Measurements from ENCODE around the gene SH3D21. TPM values are rescaled to one million over a fixed set of nuclear protein-coding genes. Genes with fewer than 3 reads are reported as not detected.

Gene SH3D21
- total and polyA plus RNA-seq, 12 donors = 0.69 to 18.4 (median 1.8) TPM

DNA sequence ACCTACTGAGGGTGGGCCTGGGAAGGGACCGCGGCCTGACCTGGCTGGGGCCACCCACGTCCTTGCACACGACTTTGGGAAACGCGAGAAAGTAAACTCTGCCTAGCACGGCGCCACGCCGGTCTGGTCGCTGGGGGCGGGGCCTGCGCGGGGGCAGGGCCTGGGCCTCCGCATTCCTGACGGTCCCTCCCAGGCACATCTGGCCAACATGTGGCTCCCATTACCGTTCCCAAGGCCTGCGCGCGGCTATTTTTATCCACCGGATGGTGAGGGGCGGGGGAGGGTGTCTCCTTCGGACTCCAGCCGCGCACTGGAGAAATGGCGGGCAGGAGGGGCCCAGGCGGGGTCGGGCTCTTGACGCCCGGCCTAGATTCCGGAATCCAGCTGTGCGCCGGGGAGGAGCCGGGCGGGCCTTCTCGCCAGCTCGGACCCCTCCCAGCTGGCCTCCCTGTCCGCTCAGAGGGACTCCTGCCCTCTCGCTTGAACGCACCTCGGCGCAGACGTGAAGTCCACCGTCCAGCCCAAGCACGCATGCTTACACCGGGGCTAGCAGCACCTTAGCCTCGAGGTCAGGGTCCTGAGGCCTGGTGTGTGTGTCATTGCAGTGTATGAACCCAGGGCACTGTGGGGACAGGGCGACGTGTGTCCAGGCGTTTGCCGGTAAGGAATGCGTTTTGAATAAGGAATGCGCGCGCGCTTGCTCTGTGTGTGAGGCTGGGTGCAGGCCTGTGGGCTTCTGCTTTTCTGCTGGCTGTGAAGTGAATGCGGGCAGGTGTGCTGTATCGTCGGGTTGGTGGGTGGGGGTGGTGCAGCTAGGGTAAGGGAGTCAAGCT is 15.2 kb downstream of the SH3D21 start:
- Histone ChIP-seq H3K36me3 (replicated peaks in 1 of 2) (no peaks in the 10 kb centered on the region), H3K27ac (peak overlapping the region in 4 of 5 donors; percentile 71 to 96 (median 80)), H3K27me3 (no peaks in the 10 kb centered on the region), H3K4me1 (replicated peaks in 1 of 2) (peaks cover 17 to 29% of the 10 kb centered on the region in 2 donors), H3K4me3 (peak overlapping the region in 1 of 4 donors; percentile 85), H3K9me3 (replicated peaks in 1 of 3) (no peaks in the 10 kb centered on the region)
- 19 to 58% (median 25%) methylated on average over 17 to 59 of the region's 59 CpGs for WGBS, 4 donors
- intact Hi-C loops (cut with DNase I) = no loop called here
- peak; percentile 59 to 86 (median 76) for DNase-seq
- TF ChIP-seq POLR2A (IDR thresholded peaks at IDR 0.05) = no peak

DNA sequence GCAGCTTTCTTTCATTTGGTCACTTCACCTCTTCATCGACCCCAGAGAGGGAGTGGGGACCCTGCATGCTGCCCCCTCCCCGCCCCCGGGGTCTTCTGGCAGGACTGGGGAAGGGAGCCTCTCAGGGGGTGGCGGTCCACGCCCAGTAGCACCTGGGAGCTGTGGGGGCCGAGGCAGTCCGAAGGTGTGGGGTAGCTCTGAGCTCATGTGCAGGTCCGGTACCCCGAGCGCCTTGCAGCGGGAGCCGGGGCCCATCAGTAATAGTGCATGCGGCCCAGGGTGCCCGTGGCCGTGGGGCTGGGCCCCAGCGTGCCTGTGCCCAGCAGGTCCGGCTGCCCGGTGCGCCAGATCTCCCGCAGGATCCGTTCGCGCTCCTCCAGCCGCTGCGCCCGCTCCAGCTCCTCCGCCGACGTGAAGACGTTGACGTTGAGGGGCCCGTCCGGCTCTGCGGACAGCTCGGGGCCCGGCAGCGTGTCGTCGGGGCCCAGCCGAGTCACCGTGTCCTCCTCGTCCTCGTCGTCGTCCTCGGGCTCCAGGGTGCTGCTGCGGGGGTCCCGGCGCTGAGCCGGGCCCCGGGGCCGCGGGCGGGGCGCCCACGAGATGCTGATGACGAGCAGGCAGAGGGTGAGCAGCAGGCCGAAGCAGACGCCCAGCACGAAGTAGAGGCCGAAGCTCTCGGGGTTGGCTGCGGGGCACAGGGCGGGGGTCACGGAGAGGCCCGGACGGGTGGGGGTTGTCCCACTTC is 16.0 kb downstream of the SH3D21 start:
- Histone ChIP-seq H3K9me3 (replicated peaks in 1 of 3) (no peaks in the 10 kb centered on the region), H3K27me3 (no peaks in the 10 kb centered on the region), H3K36me3 (replicated peaks in 1 of 2) (no peaks in the 10 kb centered on the region), H3K4me3 (peak overlapping the region in 3 of 4 donors; percentile 41 to 88 (median 85)), H3K4me1 (replicated peaks in 1 of 2) (peaks cover 17 to 29% of the 10 kb centered on the region in 2 donors), H3K27ac (peak overlapping the region in 4 of 5 donors; percentile 71 to 96 (median 80))
- WGBS, 4 donors = 43 to 59% (median 46%) methylated on average over 4 to 67 of the region's 67 CpGs
- intact Hi-C loops (cut with DNase I) = no loop called here
- no peak for TF ChIP-seq POLR2A (IDR thresholded peaks at IDR 0.05)
- DNase-seq = peak in 1 of 7 donors; percentile 32

DNA sequence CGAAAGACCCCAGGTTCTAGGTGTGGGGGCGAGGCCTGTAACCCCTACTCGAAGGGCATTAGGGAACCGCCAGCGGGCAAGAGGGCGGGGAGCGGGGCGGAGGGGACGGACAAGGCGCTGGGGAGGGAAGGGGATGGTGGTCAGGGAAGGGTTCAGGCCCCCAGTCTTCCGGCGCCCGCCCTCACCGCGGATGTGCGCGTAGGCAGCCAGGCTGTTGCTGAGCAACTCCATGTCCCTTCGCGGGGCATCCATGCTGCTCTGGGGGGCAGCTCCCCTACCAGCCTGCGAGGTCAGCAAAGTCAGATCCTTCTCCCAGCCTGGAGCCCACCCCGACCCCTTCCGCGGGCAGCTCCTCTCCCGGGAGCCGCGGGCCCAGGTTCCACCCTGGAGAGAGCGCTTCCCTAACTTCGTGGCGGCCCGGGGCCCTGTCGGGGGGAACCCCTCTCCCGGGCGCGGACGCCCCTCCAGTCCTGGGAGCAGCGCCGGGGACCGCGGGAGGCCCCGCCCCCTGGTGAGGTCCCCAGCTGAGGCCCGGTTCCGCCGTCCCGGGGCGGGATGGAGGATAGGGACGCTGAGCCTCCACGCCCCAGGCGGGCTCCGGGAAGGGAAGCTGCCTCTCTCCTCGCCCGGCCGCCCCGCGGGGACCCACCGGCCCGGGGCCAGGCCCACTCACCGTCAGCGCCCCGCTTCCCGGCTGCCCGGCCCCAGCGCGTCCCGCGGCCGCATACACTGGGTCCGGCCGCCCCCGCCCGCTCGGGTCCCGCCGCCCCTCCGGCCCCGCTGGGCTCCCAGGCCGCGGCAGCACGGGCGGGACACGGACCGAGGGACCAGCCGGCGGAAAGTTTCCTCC is 16.8 kb downstream of the SH3D21 start:
- Histone ChIP-seq H3K27me3 (no peaks in the 10 kb centered on the region), H3K9me3 (replicated peaks in 1 of 3) (no peaks in the 10 kb centered on the region), H3K4me1 (replicated peaks in 1 of 2) (peaks cover 17 to 29% of the 10 kb centered on the region in 2 donors), H3K27ac (peak overlapping the region in 4 of 5 donors; percentile 71 to 96 (median 80)), H3K4me3 (peak overlapping the region; percentile 18 to 88 (median 63)), H3K36me3 (replicated peaks in 1 of 2) (no peaks in the 10 kb centered on the region)
- TF ChIP-seq, protein P1, sequence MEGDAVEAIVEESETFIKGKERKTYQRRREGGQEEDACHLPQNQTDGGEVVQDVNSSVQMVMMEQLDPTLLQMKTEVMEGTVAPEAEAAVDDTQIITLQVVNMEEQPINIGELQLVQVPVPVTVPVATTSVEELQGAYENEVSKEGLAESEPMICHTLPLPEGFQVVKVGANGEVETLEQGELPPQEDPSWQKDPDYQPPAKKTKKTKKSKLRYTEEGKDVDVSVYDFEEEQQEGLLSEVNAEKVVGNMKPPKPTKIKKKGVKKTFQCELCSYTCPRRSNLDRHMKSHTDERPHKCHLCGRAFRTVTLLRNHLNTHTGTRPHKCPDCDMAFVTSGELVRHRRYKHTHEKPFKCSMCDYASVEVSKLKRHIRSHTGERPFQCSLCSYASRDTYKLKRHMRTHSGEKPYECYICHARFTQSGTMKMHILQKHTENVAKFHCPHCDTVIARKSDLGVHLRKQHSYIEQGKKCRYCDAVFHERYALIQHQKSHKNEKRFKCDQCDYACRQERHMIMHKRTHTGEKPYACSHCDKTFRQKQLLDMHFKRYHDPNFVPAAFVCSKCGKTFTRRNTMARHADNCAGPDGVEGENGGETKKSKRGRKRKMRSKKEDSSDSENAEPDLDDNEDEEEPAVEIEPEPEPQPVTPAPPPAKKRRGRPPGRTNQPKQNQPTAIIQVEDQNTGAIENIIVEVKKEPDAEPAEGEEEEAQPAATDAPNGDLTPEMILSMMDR (IDR thresholded peaks at IDR 0.05) = no peak
- TF ChIP-seq POLR2A (IDR thresholded peaks at IDR 0.05) = no peak
- peak in 5 of 7 donors; percentile 27 to 55 (median 38) for DNase-seq
- intact Hi-C loops (cut with DNase I) = no loop called here
- 3 to 17% (median 5%) methylated on average over 9 to 82 of the region's 83 CpGs for WGBS, 4 donors

DNA sequence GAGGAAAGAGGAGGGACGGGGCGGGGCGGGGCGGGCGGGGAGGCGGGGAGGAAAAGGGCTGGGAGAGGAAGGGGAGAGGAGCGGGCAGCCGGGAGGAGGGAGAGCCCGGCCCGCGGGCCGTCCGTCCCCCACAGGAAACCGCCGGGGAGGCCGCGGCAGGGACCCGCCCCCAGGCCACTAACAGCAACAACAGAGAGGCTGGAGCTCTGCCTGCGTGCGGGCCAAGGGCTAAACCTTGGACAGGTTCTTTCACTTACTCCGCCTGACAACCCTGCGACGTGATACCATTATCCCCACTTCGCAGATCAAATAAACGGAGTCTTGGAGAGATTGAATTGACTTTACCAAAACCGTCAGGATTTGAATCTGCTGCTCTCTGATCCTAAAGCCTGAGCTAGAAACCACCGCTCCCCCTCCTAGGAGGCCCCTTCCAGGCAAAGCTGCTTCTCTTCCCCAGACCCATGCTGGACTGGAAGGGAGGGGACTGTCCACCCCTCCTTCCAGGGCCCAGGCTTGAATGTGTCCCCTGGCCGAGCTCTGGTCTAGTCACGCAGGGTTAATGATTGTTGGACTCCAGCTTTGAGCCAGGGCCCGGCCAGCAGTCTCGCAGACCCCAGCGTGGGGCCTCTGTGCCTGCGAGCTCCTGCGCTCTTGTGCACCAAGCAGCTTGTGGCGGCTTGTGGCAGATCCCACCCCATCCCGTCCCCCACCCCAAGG is 17.6 kb downstream of the SH3D21 start, which contains the start of gene EVA1B:
Gene EVA1B (minus strand): TSS at position 10 of the 717 bp plus-strand sequence. CDS start 608 bp downstream, outside the sequence.
- H3K4me1 ChIP-seq (replicated peaks in 1 of 2) = peaks cover 17 to 32% of the 10 kb centered on the region in 2 donors
- H3K9me3 ChIP-seq (replicated peaks in 1 of 3) = no peaks in the 10 kb centered on the region
- TF ChIP-seq, protein P1 (IDR thresholded peaks at IDR 0.05) = no peak
- peak in 1 of 2 donors; percentile 4 for TF ChIP-seq POLR2A (IDR thresholded peaks at IDR 0.05)
- H3K27ac ChIP-seq = peak within 1 kb of the TSS in 4 of 5 donors; percentile 71 to 96 (median 80)
- peak; percentile 73 to 88 (median 77) for DNase-seq
- WGBS, 4 donors = 3 to 7% (median 3%) methylated on average over 11 to 34 of the region's 36 CpGs
- peak within 1 kb of the TSS; percentile 18 to 88 (median 63) for H3K4me3 ChIP-seq
- intact Hi-C loops (cut with DNase I) = no loop called here
- no peaks in the 10 kb centered on the region for H3K36me3 ChIP-seq (replicated peaks in 1 of 2)
- no peaks in the 10 kb centered on the region for H3K27me3 ChIP-seq
